Neural progenitor cell (in vitro differentiated cells): ENCODE results near the gene ADGRG4. TPM values are rescaled to one million over a fixed set of nuclear protein-coding genes. Genes with fewer than 3 reads are reported as not detected.
"Not testable (repeated sequence)": the region's sequence is repeated elsewhere in the genome, so short reads cannot be mapped to it uniquely, and the experiment has no call there.

Experiments used
- DNase-seq: peaks from one replicate; pipeline ENCODE4 v3.0.0-alpha.2; 2016; ENCODE audit warnings: low spot score
- H2AFZ ChIP-seq: fragments of 200-600 bp; sonication (generic); replicated peaks from 2 replicates; pipeline ENCODE4 v1.6.1; 2016; ENCODE audit warnings: antibody characterized with exemption
- H3F3A ChIP-seq: fragments of 200-600 bp; sonication (generic); 2 replicates; pipeline ENCODE4 v1.6.1; 2016; ENCODE audit warnings: antibody characterized with exemption, low read depth
- H3K27ac ChIP-seq: fragments of 200-600 bp; sonication (generic); 2 replicates; pipeline ENCODE4 v1.5.1; 2016; ENCODE audit warnings: mild to moderate bottlenecking
- H3K27me3 ChIP-seq: fragments of 200-600 bp; sonication (generic); 2 replicates; pipeline ENCODE4 v1.6.1; 2016; ENCODE audit warnings: mild to moderate bottlenecking, moderate library complexity
- H3K36me3 ChIP-seq: fragments of 200-600 bp; sonication (generic); 2 replicates; pipeline ENCODE4 v1.5.1; 2016
- H3K4me1 ChIP-seq: fragments of 200-600 bp; sonication (generic); 2 replicates; pipeline ENCODE4 v1.6.1; 2016; ENCODE audit warnings: mixed run types
- H3K4me2 ChIP-seq: fragments of 200-600 bp; sonication (generic); 2 replicates; pipeline ENCODE4 v1.6.1; 2016
- H3K4me3 ChIP-seq: fragments of 200-600 bp; sonication (generic); 2 replicates; pipeline ENCODE4 v1.5.1; 2016
- H3K79me2 ChIP-seq: fragments of 200-600 bp; sonication (generic); 2 replicates; pipeline ENCODE4 v1.6.1; 2016; ENCODE audit warnings: low read depth
- H3K9ac ChIP-seq: fragments of 200-600 bp; sonication (generic); 2 replicates; pipeline ENCODE4 v1.6.1; 2016
- H3K9me3 ChIP-seq: fragments of 200-600 bp; sonication (generic); 2 replicates; pipeline ENCODE4 v1.5.1; 2016; ENCODE audit warnings: low read depth
- H4K20me1 ChIP-seq: fragments of 200-600 bp; sonication (generic); 2 replicates; pipeline ENCODE4 v1.6.1; 2016; ENCODE audit warnings: low read depth
- H3K27ac Mint-ChIP-seq: 3 replicates; pipeline ENCODE4 v1.8.0; 2021; ENCODE audit warnings: mixed read lengths
- H3K27me3 Mint-ChIP-seq: 2 replicates; pipeline ENCODE4 v1.8.0; 2022; ENCODE audit warnings: low read depth, mild to moderate bottlenecking, inconsistent platforms, moderate library complexity, mixed read lengths; ENCODE audit not compliant: insufficient read depth
- H3K36me3 Mint-ChIP-seq: 3 replicates; pipeline ENCODE4 v1.8.0; 2021; ENCODE audit warnings: mixed read lengths
- H3K4me1 Mint-ChIP-seq: 3 replicates; pipeline ENCODE4 v1.8.0; 2021; ENCODE audit warnings: mixed read lengths
- H3K4me3 Mint-ChIP-seq: 3 replicates; pipeline ENCODE4 v1.8.0; 2021; ENCODE audit warnings: mild to moderate bottlenecking, moderate library complexity, mixed read lengths
- H3K9me3 Mint-ChIP-seq: 3 replicates; pipeline ENCODE4 v1.8.0; 2020; ENCODE audit warnings: mixed read lengths
- EZH2 ChIP-seq: fragments of 200-600 bp; sonication (generic); IDR thresholded peaks from 2 replicates; pipeline ENCODE4 v1.6.1; 2017; ENCODE audit warnings: antibody characterized with exemption, mild to moderate bottlenecking, moderate library complexity
- EZH2phosphoT487 ChIP-seq: fragments of 200-600 bp; sonication (generic); IDR thresholded peaks from 2 replicates; pipeline ENCODE4 v1.6.1; 2017; ENCODE audit warnings: antibody characterized with exemption
- total RNA-seq: library from RNA; depleted of rRNA; stranded (reverse); fragments of >200 nt; gene quantifications from 2 replicates; pipeline ENCODE4 v1.2.3, GENCODE V29; 2015; ENCODE audit warnings: low replicate concordance
- TF ChIP-seq, protein P1 (sequence below): fragments of 200-600 bp; sonication (generic); IDR thresholded peaks from 2 replicates; pipeline ENCODE4 v1.5.1; 2017; ENCODE audit warnings: antibody characterized with exemption, mild to moderate bottlenecking

The ADGRG4 gene
- total RNA-seq, 1 donor from 2014 or later, result not detected

DNA sequence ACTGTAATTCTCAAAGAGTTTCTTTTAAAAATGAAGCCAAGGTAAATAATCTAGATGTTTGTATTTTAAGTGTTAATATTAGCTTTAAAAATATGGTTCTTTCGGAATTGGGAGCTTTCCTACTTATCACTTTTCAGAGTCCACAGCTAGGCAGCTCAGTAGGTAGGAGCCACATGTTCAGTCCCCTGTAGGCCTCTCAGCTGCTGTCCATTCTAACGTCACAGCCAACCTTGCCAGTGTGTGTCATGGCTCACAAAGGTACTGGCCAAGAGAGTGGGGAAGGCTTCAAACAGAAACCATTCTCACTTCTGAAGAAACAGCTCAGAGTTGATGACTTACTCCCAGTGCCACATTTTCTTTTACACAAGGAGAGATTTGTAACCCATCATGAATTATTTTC is 137.0 kb downstream of the ADGRG4 start:
- no peaks in the 10 kb centered on the region for H3K79me2 ChIP-seq
- peaks cover 7% of the 10 kb centered on the region for H3K4me1 Mint-ChIP-seq
- H3K36me3 Mint-ChIP-seq, result no peaks in the 10 kb centered on the region
- no peaks in the 10 kb centered on the region for H4K20me1 ChIP-seq
- H3K27ac Mint-ChIP-seq, result no peak overlapping the region
- no peak overlapping the region for H3K4me3 ChIP-seq
- H3F3A ChIP-seq, result no peaks in the 10 kb centered on the region
- no peaks in the 10 kb centered on the region for H3K36me3 ChIP-seq
- no peak overlapping the region for H3K9ac ChIP-seq
- H3K9me3 Mint-ChIP-seq, result no peaks in the 10 kb centered on the region
- H2AFZ ChIP-seq, result no peak overlapping the region
- H3K9me3 ChIP-seq, result no peaks in the 10 kb centered on the region
- DNase-seq, result no peak
- H3K27ac ChIP-seq, result no peak overlapping the region
- H3K27me3 Mint-ChIP-seq, result no peaks in the 10 kb centered on the region
- H3K4me1 ChIP-seq, result peaks cover 11% of the 10 kb centered on the region
- no peak overlapping the region for H3K4me2 ChIP-seq
- H3K4me3 Mint-ChIP-seq, result no peak overlapping the region
- TF ChIP-seq, protein P1, sequence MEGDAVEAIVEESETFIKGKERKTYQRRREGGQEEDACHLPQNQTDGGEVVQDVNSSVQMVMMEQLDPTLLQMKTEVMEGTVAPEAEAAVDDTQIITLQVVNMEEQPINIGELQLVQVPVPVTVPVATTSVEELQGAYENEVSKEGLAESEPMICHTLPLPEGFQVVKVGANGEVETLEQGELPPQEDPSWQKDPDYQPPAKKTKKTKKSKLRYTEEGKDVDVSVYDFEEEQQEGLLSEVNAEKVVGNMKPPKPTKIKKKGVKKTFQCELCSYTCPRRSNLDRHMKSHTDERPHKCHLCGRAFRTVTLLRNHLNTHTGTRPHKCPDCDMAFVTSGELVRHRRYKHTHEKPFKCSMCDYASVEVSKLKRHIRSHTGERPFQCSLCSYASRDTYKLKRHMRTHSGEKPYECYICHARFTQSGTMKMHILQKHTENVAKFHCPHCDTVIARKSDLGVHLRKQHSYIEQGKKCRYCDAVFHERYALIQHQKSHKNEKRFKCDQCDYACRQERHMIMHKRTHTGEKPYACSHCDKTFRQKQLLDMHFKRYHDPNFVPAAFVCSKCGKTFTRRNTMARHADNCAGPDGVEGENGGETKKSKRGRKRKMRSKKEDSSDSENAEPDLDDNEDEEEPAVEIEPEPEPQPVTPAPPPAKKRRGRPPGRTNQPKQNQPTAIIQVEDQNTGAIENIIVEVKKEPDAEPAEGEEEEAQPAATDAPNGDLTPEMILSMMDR, result no peak
- TF ChIP-seq EZH2phosphoT487 (no peak), EZH2 (no peak)
- H3K27me3 ChIP-seq, result no peaks in the 10 kb centered on the region

DNA sequence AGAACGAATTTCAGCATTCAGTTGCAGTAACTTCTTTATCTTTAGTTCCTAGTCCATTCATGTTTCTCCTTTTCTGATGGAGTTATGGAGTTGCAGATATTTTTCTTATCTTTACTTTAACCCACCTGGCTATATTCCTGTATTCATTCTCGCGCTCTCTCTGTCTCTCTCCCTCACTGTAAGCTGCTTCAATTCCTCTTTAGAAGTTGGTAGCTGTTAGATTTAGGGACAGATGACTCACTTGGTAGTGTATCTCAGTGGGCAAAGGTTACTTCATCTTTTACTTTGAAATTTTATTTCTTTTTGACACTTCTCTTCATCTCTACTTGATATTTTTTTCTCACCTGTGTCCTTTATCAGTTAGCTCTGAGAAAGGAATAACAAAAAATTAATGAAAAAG is 137.4 kb downstream of the ADGRG4 start:
- TF ChIP-seq, protein P1, result no peak
- TF ChIP-seq EZH2 (no peak), EZH2phosphoT487 (no peak)
- H3K4me3 Mint-ChIP-seq, result no peak overlapping the region
- Histone ChIP-seq H3K27me3 (no peaks in the 10 kb centered on the region), H3K4me1 (peaks cover 11% of the 10 kb centered on the region), H4K20me1 (no peaks in the 10 kb centered on the region), H3K9ac (no peak overlapping the region), H3K36me3 (no peaks in the 10 kb centered on the region), H3F3A (no peaks in the 10 kb centered on the region), H3K4me3 (no peak overlapping the region), H2AFZ (no peak overlapping the region), H3K9me3 (no peaks in the 10 kb centered on the region), H3K4me2 (no peak overlapping the region), H3K79me2 (no peaks in the 10 kb centered on the region), H3K27ac (no peak overlapping the region)
- no peaks in the 10 kb centered on the region for H3K36me3 Mint-ChIP-seq
- H3K9me3 Mint-ChIP-seq, result no peaks in the 10 kb centered on the region
- H3K27me3 Mint-ChIP-seq, result no peaks in the 10 kb centered on the region
- no peak for DNase-seq
- H3K27ac Mint-ChIP-seq, result no peak overlapping the region
- peaks cover 7% of the 10 kb centered on the region for H3K4me1 Mint-ChIP-seq

DNA sequence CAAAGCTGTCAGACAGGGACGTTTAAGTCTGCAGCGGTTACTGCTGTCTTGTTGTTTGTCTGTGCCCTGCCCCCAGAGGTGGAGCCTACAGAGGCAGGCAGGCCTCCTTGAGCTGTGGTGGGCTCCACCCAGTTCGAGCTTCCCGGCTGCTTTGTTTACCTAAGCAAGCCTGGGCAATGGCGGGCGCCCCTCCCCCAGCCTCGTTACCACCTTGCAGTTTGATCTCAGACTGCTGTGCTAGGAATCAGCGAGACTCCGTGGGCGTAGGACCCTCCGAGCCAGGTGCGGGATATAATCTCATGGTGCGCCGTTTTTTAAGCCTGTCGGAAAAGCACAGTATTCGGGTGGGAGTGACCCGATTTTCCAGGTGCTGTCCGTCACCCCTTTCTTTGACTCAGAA is 144.9 kb downstream of the ADGRG4 start:
- H3F3A ChIP-seq, H3K27me3 ChIP-seq, H3K36me3 Mint-ChIP-seq, H3K36me3 ChIP-seq, H3K4me3 ChIP-seq, H3K9ac ChIP-seq, H3K27ac ChIP-seq, H3K4me2 ChIP-seq, DNase-seq, H3K4me3 Mint-ChIP-seq, H3K9me3 ChIP-seq, H3K79me2 ChIP-seq, H4K20me1 ChIP-seq, H3K4me1 ChIP-seq, H3K27ac Mint-ChIP-seq, H3K9me3 Mint-ChIP-seq, H2AFZ ChIP-seq, H3K4me1 Mint-ChIP-seq, H3K27me3 Mint-ChIP-seq: not testable (repeated sequence)

DNA sequence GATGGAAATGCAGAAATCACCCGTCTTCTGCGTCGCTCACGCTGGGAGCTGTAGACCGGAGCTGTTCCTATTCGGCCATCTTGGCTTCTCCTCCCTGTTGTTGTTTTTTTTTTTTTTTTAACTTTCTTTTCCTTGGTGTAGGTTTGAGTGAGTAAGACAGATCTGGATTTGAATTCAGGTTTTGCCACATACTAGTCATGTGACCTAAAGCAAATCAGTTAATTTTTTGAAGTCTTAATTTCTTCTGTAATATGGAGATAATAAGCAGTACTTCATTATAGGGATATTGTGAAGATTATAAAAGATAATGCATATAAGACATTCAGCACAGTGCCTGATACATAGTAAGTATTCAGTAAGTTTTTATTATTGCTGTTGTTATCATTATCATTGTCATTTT is 145.4 kb downstream of the ADGRG4 start:
- Histone ChIP-seq H4K20me1 (no peaks in the 10 kb centered on the region), H3F3A (peaks cover 6% of the 10 kb centered on the region), H3K27ac (no peak overlapping the region), H3K4me2 (no peak overlapping the region), H3K79me2 (no peaks in the 10 kb centered on the region), H3K9me3 (no peaks in the 10 kb centered on the region), H3K27me3 (no peaks in the 10 kb centered on the region), H3K4me3 (no peak overlapping the region), H3K9ac (no peak overlapping the region), H3K36me3 (no peaks in the 10 kb centered on the region), H2AFZ (no peak overlapping the region), H3K4me1 (no peaks in the 10 kb centered on the region)
- Mint-ChIP-seq H3K27ac (no peak overlapping the region), H3K36me3 (no peaks in the 10 kb centered on the region), H3K27me3 (peaks cover 2% of the 10 kb centered on the region), H3K4me1 (no peaks in the 10 kb centered on the region), H3K4me3 (no peak overlapping the region), H3K9me3 (peaks cover 3% of the 10 kb centered on the region)
- no peak for TF ChIP-seq EZH2
- no peak for TF ChIP-seq EZH2phosphoT487
- TF ChIP-seq, protein P1, result no peak
- no peak for DNase-seq
